ENCODE results near the gene SPIN4.
"Not testable (repeated sequence)": the region's sequence is repeated elsewhere in the genome, so short reads cannot be mapped to it uniquely, and the experiment has no call there.

The SPIN4 gene

GRCh38 chrX:63350941-63351616 lies at the start of gene SPIN4:
Gene SPIN4 (minus strand): TSS chrX:63351332. CDS start chrX:63350819, 513 bp downstream.
- DNase-seq, result peak; percentile 80

- no peak for DNase-seq
These were observed 49.2 kb upstream of the SPIN4 start for GRCh38 chrX:63400340-63400739.

GRCh38 chrX:63394872-63395271 lies 43.7 kb upstream of the SPIN4 start:
- DNase-seq, result no peak

- DNase-seq, result not testable (repeated sequence)
These were observed 42.0 kb upstream of the SPIN4 start for GRCh38 chrX:63393094-63393493.

GRCh38 chrX:63387411-63387810 lies 36.3 kb upstream of the SPIN4 start:
- no peak for DNase-seq

GRCh38 chrX:63384263-63384662 lies 33.1 kb upstream of the SPIN4 start:
- DNase-seq, result not testable (repeated sequence)

- DNase-seq, result not testable (repeated sequence)
These were observed 21.9 kb upstream of the SPIN4 start for GRCh38 chrX:63373012-63373411.

- DNase-seq, result not testable (repeated sequence)
These were observed 16.6 kb upstream of the SPIN4 start for GRCh38 chrX:63367699-63368098.

GRCh38 chrX:63363788-63364187 lies 12.7 kb upstream of the SPIN4 start:
- DNase-seq, result no peak

GRCh38 chrX:63361494-63361893 lies 10.4 kb upstream of the SPIN4 start:
- no peak for DNase-seq

- DNase-seq, result no peak
These were observed 3.4 kb upstream of the SPIN4 start for GRCh38 chrX:63354484-63354883.

- no peak for DNase-seq
These were observed 661 bp downstream of the SPIN4 start for GRCh38 chrX:63350465-63350877.

- DNase-seq, result no peak
These were observed 1.8 kb downstream of the SPIN4 start for GRCh38 chrX:63349307-63349706.

- DNase-seq, result peak; percentile 74
These were observed 20.5 kb downstream of the SPIN4 start for GRCh38 chrX:63330681-63331080.

- DNase-seq, result no peak
These were observed 23.3 kb downstream of the SPIN4 start for GRCh38 chrX:63327788-63328187.

GRCh38 chrX:63299596-63299995 lies 51.5 kb downstream of the SPIN4 start:
- DNase-seq, result no peak

All from inflammatory macrophage treated with lipopolysaccharide for 4 hours (primary cell).